SIG-M5 (cell line): ENCODE data around the gene CCDC85B.
"Not testable (repeated sequence)": the region's sequence is repeated elsewhere in the genome, so short reads cannot be mapped to it uniquely, and the experiment has no call there.

Experiments
- DNase-seq: peaks from one replicate; lab custom pipeline; 2025; lab: John Stamatoyannopoulos, UW

The CCDC85B gene

DNA sequence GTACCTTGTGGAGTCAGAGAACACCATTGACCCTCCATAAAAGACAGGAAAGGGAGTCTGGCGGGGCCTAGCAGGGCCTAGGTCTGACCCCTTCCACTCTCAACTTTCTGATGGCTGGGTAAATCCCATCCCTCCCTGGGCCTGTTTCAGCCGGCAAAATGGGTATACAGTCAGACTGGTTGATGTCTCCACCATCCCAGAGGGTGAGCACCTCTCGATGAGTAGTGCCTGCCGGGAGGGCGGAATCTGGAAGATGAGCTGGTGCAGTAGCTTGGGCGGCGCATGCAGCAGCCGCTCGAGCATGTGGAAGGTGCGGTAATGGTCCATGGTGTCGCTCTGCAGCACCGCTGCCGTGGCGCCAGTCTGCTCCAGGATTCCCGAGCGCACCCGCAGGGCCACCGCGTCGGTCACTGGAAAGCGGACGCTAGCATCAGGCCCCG, 2.7 kb upstream of the CCDC85B start:
- DNase-seq, result no peak

- peak; percentile 71 for DNase-seq
Observed at GRCh38 chr11:65888163-65888814, 2.2 kb upstream of the CCDC85B start, which contains the start of gene FIBP. FIBP (minus strand) TSS chr11:65888471; CDS start chr11:65888418, 53 bp downstream.

DNA sequence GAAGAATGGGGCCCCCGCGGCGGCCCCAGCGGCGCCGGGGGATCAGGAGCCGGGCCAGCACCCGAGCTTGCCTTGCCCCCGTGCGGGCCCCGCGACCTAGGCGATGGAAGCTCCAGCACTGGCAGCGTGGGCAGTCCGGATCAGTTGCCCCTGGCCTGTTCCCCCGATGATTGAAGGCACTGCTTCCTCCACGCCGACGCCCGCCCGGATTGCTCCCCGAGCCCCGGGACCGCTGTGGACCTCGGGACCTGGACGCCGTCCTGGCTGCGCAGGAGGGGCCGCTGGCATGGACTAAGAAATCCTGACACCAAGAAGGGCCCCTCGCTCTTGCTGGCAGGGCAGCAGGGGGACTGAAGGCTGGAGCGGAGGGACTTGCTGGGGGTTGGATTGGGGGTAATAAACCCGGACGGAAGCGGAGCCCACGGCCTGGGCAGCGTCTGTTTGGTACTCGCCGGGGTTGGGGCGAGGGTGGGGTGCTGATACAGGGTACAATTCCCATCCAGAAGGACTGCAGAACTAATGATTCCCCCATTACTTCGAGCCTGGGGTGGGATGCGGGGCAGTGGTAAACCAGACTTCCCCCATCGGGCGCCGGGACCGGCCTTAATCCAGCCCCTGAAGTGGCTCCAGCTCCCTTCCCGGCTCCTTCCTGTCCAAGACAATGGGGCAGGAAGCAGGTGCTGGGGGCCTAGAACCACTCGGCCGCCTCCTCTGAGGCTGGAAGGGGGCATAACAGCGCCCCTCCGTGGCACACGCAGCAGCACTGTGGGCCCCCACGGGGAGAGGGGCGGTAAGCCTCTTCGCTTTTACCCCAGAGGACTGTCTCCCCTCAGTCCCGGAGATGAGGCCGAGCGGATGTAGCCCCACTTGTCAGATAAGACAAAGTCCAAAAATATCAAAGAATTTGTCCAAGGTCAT, 1.0 kb downstream of the CCDC85B start:
- no peak for DNase-seq

DNA sequence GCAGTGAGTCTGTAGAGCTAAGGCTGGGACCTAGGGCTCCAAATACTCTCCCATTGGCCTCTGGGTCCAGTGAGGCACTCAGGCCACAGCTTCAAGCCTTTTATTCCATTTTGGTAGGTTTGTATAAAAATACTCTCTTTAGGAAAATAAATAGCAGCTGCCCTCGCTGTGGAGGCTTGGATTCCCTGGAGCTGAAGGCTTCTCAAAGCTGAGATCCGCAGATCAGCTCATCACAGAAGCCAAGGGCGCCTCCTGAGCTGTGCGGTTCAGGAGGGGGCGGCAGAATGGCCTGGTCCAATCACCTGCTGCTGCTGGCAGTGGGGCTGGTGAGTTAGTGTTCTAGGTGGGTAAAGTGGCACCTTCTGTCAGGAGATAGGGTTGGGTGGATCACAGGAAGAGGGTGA, 1.7 kb downstream of the CCDC85B start:
- DNase-seq, result not testable (repeated sequence)

DNA sequence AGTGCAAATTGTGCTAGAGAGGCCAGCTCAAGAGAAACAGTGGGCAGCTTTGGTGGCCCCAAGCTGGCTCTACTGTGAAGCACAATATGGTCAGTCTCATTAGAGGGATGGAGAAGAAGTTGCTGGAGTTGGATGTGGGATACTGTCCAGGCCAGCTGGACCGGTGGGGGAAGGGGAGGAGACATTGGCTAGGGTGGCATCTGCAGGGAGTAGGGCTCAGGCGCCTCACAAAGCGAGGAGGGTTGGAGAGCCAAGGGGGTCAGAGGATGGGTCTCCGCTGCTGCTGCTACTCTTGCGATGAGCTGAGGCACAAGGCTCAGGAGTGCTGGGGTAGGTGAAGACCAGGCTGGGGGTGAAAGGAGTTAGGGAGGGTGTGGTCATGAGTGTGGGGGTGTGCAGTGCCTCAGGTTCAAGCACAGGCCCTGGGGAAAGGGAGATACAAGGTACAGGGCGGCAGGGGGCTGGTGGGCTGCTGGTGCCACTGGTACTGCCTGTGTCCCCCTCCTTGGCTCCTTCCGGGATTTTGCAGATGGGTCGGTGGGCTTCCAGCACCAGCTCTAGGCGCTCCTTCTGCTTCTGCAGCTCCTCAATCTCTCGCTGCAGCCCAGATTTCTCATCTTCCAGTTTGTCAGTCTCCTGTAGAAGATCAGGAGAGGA, 2.3 kb downstream of the CCDC85B start:
- no peak for DNase-seq

- no peak for DNase-seq
Observed at GRCh38 chr11:65894034-65894591, 3.6 kb downstream of the CCDC85B start.

DNA sequence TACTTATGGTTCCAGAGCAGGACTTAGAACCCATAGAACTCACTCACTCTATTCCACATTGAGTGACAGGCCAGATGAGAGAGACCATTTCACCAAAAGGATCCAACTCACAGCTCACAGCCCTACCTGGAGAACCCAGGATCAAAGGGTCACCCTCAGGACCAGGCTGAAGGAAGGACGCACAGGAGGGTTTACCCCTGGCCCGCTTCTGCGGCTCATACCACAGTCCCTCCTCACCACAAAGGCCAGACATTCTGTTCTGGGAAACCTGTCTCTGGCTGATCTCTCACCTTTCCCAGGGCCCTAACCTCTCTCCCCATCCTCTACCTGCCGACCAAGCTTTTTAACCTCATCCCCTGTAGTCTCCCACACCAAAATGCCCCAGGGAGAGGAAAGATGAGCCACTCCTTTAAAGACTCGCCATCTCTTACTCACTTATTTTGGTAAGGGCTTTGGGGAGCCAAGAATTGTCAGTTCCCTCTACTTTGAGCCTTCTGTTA, 5.1 kb downstream of the CCDC85B start:
- DNase-seq, result no peak

DNA sequence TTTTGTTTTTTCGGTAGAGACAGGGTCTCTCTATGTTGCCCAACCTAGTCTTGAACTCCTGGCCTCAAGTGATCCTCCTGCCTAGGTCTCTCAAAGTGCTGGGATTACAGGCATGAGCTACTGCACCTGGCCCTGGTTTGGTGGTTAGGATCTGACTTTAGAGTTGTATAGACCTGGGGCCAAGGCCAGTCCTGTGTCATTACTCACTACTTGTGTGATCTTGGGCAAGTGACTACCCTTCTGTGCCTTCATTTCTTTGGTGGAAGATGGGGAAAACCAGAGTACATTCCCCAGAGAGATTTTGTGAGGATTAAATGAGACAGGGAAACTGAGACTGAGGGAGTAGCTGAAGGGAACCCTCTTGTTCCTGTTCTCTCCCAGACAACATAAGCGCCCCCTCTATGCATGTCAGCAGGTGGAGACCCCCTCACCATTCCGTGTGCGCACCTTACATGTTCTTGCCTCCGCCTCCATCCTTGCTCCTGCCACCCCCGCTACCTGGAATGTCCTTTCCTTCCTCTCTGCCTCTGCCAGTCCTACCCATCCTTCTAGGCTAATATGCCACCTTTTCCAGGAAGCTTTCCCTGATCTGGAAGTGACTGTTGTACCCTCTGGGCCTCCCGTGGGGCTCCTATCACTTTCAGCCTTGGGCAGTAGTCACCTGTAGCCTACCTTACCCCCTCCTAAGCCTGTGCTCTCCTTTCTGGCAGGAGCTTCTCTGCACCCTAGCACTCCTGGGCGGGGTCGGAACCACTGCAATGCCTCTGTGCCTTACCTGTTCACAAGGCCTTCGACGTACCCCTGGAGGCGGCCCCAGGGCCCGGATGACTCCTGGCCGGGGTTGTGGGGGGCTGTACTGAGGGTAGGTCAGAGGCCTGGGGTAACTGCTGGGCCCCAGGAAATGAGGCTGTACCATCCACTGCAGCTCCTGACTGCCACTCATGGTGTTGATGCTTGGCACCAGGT, 5.8 kb downstream of the CCDC85B start:
- no peak for DNase-seq

DNA sequence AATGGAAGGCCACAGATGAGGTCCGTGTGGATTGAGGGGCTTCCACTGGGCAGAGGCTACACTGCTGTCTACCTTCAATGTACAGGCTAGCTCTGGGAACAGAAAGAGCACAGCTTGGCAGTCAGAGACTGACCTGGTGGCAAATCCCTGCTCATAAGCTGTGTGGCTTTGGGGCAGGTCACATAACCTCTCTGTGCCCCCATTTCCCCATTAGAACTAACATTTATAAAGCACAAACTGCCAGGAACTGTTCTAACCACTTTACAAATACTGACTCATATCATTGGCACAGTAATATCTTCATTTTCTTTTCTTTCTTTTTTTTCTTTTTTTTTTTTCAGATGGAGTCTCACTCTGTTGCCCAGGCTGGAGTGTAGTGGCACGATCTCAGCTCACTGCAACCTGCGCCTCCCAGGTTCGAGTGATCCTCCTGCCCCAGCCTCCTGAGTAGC, 6.6 kb downstream of the CCDC85B start:
- DNase-seq, result no peak

DNA sequence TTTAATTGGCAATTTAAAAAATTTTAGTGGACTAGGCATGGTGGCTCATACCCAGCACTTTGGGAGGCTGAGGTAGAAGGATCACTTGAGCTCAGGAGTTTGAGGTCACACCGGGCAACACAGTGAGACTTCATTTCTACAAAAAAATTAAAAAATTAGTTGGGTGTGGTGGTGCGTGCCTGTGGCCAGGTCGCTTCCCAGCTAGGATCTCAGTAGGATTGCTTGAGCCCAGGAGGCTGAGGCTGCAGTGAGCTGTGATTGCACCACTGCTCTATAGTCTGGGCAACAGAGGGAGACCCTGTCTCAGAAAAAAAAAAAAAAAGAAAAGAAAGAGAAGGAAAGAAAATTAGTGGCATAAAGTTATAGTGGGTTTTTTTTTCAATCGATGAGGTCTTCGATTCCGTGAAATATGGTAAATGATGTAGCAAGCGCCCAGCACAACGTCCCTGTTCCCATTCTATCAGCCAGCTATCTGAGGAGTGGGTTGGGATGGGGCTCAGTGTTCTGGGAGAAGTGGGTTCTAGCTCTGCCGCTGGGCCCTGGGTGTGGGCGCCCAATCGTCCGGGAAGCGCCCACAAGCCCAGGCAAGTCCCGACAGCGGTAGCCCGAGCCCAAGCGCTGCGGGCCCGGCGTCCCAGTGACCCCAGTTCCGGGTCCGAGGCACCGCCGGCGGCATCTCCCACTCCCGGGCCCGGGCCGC, 8.3 kb downstream of the CCDC85B start:
- DNase-seq, result no peak

- no peak for DNase-seq
Observed at GRCh38 chr11:65899356-65900124, 9.1 kb downstream of the CCDC85B start.

- DNase-seq, result no peak
Observed at GRCh38 chr11:65900125-65900898, 9.8 kb downstream of the CCDC85B start, which contains the start of gene FOSL1. FOSL1 (minus strand) TSS chr11:65900388; CDS start chr11:65900339, 49 bp downstream.

GRCh38 chr11:65900899-65901180, 10.4 kb downstream of the CCDC85B start:
- DNase-seq, result no peak

DNA sequence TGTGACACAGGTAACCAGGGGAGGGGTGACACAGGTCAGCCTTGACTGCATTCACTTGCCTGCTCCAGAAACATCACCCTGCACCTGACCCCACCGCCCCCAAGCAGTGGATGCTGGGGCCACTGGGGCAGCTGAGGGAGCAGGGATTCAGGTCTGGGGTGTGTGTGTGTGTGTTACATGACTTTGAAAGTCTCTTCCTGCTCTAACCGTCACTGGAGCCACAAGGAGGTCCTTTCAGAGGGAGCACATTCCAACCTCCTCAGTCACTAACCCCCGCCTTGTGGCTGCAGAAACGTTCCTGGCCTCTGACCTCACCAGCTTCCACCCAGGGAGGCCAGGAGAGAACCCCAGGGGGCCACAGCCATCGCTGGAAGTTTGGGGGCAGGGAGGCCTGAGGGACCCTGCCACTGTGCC, 12.6 kb downstream of the CCDC85B start:
- no peak for DNase-seq

- no peak for DNase-seq
Observed at GRCh38 chr11:65903715-65904114, 13.2 kb downstream of the CCDC85B start.

DNA sequence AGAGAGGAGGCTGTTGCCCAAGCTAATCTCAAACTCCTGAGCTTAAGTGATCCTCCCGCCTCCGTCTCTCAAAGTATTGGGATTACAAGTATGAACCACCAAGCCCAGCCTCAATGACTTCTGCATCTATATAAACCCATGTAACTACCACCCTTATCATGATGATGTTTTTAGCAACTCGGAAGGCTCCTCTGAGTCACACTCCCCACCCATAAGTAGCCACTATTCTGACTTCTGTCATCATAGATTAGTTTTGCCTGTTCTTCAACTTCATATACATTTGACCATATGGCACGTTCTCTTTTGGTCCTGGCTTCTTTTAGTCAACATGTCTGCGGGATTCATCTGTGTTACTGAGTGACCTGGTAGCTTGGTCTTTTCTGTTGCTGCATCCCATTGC, 16.1 kb downstream of the CCDC85B start:
- DNase-seq, result no peak

DNA sequence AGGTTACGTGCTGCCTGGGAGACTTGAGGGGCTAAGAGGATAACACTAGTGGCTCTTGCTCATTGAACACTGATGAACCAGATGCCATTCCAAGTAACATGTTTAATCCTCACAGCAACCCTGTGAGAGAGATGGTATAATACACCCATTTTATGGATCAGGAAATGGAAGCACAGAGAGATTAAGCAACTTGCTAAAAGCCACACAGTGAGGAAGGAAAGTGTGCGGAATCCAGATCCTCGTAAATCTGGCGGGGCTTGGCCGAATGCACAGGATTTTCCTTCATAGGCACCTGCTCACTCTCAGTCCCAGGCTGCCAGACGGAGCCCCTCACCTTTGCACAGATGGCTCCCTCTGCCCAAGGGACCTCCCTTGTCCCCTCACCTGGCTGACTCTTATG, 17.4 kb downstream of the CCDC85B start:
- DNase-seq, result no peak

- DNase-seq, result no peak
Observed at GRCh38 chr11:65911682-65912568, 21.5 kb downstream of the CCDC85B start.
